Peyer's patch (tissue), 4 donors: ENCODE results near the gene GNG10.

Experiments
- CTCF ChIP-seq, 6 experiments: fragments of 450-650 bp in 4 of 6; fragments of 200-600 bp in 2 of 6; sonication (generic) in 1 of 6; IDR thresholded peaks; one replicate each; pipeline ENCODE4 v1.5.1; 2017 to 2019; ENCODE audit warnings: antibody characterized with exemption in 6 of 6, mild to moderate bottlenecking in 3 of 6, moderate library complexity in 1 of 6
- POLR2A ChIP-seq, 2 donors: fragments of 450-650 bp; IDR thresholded peaks; one replicate each; pipeline ENCODE4 v1.5.1; 2017; ENCODE audit warnings: antibody characterized with exemption in 2 of 2, mild to moderate bottlenecking in 2 of 2, moderate library complexity in 2 of 2

- TF ChIP-seq CTCF (IDR thresholded peaks at IDR 0.05) (no peak), POLR2A (IDR thresholded peaks at IDR 0.05) (no peak)
These were observed 28.6 kb upstream of the GNG10 start for GRCh38 chr9:111632695-111633388.
